GM19397 (cell line): ENCODE results near the gene DTX3L.

Experiments
- ATAC-seq: cut with Tn5 transposase; IDR thresholded peaks from one replicate; pipeline ENCODE4 v1.9.1; 2021; ENCODE audit warnings: mild to moderate bottlenecking, moderate library complexity; ENCODE audit not compliant: unreplicated experiment

DTX3L gene

DNA sequence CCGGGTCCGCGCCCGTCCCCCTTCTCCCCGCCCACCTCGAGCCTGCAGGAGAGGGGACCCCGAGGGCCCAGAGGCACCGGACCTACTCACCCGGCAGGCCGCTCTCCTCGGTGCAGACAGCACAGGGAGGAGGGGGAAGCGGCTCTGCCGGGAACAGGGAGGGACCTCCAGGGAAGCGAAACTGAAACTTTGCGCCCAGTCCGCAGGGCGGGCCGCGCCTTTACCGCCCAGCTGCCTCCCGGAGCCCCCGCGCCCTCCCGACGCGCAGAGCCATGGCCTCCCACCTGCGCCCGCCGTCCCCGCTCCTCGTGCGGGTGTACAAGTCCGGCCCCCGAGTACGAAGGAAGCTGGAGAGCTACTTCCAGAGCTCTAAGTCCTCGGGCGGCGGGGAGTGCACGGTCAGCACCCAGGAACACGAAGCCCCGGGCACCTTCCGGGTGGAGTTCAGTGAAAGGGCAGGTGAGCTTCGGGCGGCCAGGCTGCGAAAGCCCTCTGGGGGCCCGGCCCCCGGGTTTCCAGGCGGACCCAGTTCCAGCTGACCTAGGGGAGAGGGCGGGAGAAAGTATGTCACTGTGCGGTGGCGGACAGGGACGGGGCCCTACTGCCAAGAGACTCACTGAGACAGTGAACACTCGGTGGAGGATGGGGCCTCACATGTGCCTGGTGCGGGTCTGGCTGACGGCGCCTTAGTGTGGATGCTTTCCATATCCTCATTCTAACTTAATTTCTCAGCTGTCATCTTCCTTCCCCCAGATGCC lies at the start of gene DTX3L, which contains the start of gene PARP9:
TSS of gene DTX3L (plus strand) at position 184 of the 758 bp plus-strand sequence. CDS start at position 273, 89 bp downstream.
TSS of gene PARP9 (minus strand) at position 146 of the 758 bp plus-strand sequence. CDS start 4,680 bp downstream, outside the sequence.
- peak; percentile 55 for ATAC-seq

- ATAC-seq: no peak
Measured at GRCh38 chr3:122515020-122515468, 49.1 kb upstream of the DTX3L start.

GRCh38 chr3:122515870-122516269 lies 48.3 kb upstream of the DTX3L start:
- no peak for ATAC-seq

- no peak for ATAC-seq
Measured at GRCh38 chr3:122516846-122517360, 47.2 kb upstream of the DTX3L start.

DNA sequence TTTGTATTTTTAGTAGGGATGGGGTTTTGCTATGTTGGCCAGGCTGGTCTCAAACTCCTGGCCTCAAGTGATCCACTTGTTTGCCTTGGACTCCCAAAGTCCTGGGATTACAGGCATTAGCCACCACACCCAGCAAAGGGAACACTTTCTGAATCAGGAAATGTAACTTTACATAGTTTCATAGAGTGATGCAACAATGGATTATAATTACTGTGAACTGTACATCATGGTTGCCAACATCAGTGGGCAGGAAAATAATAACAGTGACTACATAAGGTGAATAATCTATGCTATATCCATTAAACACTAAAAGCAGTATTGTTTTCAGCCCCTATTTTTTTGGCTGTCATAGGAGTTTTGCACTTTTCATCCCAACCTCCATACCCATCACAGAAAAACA lies 44.4 kb upstream of the DTX3L start:
- ATAC-seq: no peak

GRCh38 chr3:122520861-122521260 lies 43.3 kb upstream of the DTX3L start:
- no peak for ATAC-seq

- no peak for ATAC-seq
Measured at GRCh38 chr3:122523317-122523716, 40.8 kb upstream of the DTX3L start.

DNA sequence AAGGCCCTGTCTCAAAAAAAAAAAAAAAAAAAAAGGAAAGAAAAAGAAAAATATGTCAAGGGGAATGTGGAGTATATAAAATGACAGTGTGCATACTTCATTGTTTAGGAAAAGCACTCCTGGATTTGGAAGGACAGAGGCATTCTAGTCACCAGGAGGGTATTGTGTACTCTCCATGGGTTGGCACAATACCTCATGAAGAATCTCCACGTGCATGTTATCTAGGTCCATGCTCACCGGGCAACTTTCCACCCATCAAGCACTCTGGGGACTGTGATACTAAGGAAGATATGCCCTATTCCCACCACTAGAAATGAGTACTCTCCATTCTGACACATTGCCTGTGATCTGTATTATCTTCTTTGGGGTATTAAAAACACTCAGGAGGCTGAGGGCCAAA lies 34.0 kb upstream of the DTX3L start:
- no peak for ATAC-seq

- ATAC-seq: no peak
Measured at GRCh38 chr3:122533480-122533879, 30.7 kb upstream of the DTX3L start.

DNA sequence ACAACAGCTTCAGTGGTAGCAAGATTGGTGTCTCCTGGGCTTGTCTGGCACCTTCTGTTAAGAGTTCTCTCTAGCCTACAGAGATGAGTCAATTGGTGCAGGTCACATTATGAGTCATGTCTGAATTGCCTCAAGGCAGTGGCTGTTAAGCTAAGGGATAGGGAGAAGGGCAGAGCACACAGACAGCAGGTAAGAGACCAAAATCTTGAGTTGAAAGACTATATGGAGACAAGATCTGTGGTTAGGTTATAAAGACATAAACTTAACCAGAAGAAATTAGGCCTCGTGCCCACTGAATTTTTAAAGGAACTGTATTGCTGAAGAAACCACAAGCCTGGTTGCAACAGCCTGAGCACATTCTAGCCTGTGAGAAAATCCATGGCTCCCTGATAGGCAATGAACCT lies 30.2 kb upstream of the DTX3L start:
- ATAC-seq: peak; percentile 97

DNA sequence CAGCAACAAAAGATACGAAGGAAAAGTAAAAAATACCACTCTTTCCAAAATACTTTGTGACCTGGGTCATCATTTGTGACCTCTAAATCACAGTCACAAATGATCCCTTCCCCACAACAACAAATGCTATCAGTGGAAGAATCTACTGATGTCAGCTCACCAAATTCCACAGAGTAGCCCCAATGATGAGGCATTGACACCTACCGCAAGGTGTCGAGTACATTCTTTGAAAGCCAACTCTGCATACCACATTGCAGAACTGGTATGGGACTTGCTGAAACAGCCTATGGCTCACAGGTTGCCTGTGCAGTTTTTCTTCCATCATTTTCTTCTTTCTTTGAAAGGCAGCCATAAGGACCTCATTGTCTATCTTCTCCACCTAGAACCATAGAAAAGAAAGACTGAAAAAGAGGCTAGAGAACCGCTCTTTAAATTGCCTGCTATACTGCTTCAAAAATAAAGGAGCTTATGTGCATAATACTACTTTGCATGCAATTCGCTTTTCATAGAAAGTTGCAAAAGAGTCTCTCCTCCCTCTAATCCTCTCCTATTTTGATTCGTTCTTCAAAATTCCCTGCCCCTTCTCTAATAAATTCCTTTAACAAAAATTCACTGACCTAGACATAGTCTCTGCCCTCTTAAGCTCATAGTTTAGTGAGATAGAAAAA lies 28.0 kb upstream of the DTX3L start:
- no peak for ATAC-seq

DNA sequence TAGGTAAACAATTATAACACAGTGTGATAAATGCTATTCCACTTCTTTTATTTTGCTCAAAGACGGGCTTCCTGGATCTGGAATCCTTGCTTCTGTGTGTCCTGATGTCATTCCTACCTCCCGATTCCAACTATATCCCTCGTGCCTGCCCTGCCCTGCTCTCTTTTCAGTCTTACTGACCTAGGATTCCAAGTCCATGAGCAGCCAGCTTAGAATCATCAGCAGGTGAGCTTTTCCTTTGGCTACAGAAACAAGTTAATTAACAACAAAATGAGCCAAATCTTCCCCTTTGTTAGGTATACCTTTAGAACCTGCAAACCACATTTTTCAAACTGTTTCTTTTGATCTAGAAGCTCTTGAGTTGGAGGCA lies 27.5 kb upstream of the DTX3L start:
- ATAC-seq: no peak

- no peak for ATAC-seq
Measured at GRCh38 chr3:122538956-122539490, 25.1 kb upstream of the DTX3L start.

GRCh38 chr3:122546151-122546550 lies 18.0 kb upstream of the DTX3L start:
- ATAC-seq: no peak

DNA sequence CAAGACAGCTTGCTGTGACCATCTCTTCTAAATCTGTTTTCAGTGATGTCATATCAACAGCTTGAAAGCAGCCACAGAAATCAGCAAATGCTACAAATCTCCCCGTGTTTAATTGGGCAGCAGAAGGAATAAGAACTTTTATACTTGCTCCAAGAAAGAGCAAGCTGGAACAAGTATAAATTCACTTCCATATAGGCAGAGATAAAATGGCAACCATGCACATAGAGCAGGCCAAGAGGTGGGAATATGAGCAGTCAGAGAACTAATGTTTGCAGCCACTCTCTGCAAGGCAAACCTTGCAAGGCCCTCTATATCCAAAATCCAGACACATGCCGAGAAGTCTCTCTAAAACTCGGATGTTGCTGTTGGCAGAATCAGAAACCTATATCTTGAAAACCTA lies 16.1 kb upstream of the DTX3L start:
- ATAC-seq: no peak

DNA sequence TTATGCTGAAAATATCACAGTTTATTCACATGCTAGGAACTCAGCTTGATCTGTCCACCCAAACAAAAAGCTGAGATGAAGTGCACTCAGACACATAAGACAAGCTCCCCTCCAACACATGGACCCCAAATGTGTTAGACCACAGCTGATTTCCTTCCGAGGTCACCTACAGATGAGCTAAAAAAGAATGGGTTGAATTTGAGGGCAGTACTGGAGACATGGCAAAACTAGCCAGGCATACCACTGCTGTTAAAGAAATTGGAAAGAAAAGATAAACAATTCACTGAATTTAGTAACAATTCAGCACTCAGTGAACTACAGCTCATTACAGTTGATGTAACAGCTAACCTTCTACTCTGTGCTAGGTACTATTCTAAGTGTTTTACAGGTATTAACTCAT lies 15.5 kb upstream of the DTX3L start:
- ATAC-seq: no peak

DNA sequence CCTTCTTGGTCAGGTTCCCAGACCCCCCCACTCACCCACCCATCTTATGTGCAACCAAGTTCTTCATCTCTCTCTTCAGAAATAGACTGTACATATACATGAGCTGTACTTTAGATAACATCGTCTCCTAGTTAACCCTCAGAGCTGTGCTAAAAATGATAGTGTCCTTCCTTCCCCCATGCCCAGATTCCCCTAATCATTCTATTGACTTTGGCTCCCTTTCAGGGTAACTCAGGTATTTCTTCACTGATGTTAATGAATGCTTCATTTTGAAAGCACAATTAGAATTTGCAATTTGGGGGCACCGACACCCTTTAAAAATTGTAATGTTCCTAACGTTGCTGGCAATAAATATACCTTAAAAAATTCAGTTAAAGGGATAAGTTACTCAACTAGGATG lies 11.0 kb upstream of the DTX3L start:
- ATAC-seq: no peak

- no peak for ATAC-seq
Measured at GRCh38 chr3:122555275-122556071, 8.7 kb upstream of the DTX3L start.

- ATAC-seq: no peak
Measured at GRCh38 chr3:122557356-122557755, 6.8 kb upstream of the DTX3L start.

DNA sequence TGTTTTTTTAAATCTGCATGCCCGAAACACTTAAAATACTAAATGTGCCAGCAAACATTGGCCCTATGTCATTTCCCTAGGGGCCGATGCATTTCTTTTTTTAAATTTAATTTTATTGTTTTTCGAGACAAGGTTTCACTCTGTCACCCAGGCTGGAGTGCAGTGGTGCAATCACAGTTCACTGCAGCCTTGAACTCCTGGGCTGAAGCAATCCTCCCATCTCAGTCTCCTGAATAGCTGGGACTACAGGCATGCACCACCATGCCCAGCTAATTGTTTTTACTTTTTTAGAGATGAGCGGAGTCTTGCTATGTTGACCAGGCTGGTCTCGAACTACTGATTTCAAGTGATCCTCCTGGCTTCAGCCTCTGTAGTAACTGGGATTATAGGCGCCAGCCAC lies 5.5 kb upstream of the DTX3L start:
- no peak for ATAC-seq

GRCh38 chr3:122559906-122560305 lies 4.2 kb upstream of the DTX3L start:
- ATAC-seq: no peak
